Ovary (tissue), 9 donors: ENCODE measurements around the gene CLDN15. TPM values are rescaled to one million over a fixed set of nuclear protein-coding genes. Genes with fewer than 3 reads are reported as not detected.

Experiments used
- DNase-seq, 5 donors: peaks; one replicate each; pipeline ENCODE4 v3.0.0-alpha.2; 2019 to 2020
- H3K27ac ChIP-seq, 2 donors: fragments of 200-600 bp; one replicate each; pipeline versions ENCODE4 v1.5.1 to v1.8.0; 2019 to 2022
- H3K27me3 ChIP-seq: fragments of 200-600 bp; one replicate; pipeline ENCODE4 v1.8.0; 2022
- H3K36me3 ChIP-seq: fragments of 200-600 bp; sonication (generic); one replicate; pipeline ENCODE4 v1.5.1; 2019
- H3K4me1 ChIP-seq: one replicate; pipeline ENCODE4 v1.8.1; 2013; ENCODE audit warnings: mild to moderate bottlenecking, moderate library complexity; ENCODE audit not compliant: insufficient read depth
- H3K4me3 ChIP-seq: fragments of 200-600 bp; sonication (generic); one replicate; pipeline ENCODE4 v1.5.1; 2017
- H3K9me3 ChIP-seq, 2 donors: fragments of 200-600 bp in 1 of 2; sonication (generic) in 1 of 2; one replicate each; pipeline versions ENCODE4 v1.5.1 to v1.8.1; 2013 to 2019; ENCODE audit warnings: mild to moderate bottlenecking in 1 of 2, moderate library complexity in 1 of 2
- CTCF ChIP-seq, 3 donors: fragments of 450-650 bp in 2 of 3; fragments of 200-600 bp in 1 of 3; IDR thresholded peaks; one replicate each; pipeline versions ENCODE4 v1.5.1 to v1.8.0; 2016 to 2022; ENCODE audit warnings: antibody characterized with exemption in 3 of 3, mild to moderate bottlenecking in 1 of 3
- EP300 ChIP-seq: sonication (generic); formaldehyde crosslinking; IDR thresholded peaks from one replicate; pipeline ENCODE4 v1.6.1; 2017; ENCODE audit warnings: antibody characterized with exemption
- POLR2A ChIP-seq: fragments of 450-650 bp; IDR thresholded peaks from one replicate; pipeline ENCODE4 v1.6.1; 2017; ENCODE audit warnings: antibody characterized with exemption, mild to moderate bottlenecking, moderate library complexity
- WGBS, 3 donors: extraction: QIAGEN DNeasy Blood & Tissue Kit in 1 of 3; methylation state at CpG; one replicate each; pipeline versions ENCODE4 v1.1.5 to v1.1.7; 2013 to 2017; 5-methylcytosine and 5-hydroxymethylcytosine counted together
- intact Hi-C, 4 donors: fragments of 100-400 bp; cut with DNase I; formaldehyde crosslinking; loops; one replicate each; pipeline versions ENCODE4 v1.11.0 to v1.15.1; 2022 to 2023
- polyA plus RNA-seq, 2 donors: library from polyadenylated mRNA; stranded (reverse); fragments of 200-250 nt in 1 of 2; fragments of 350-450 nt in 1 of 2; fragmentation: Illumina TruSeq in 1 of 2; extraction: RNeasy Lipid Tissue Mini Kit (QIAGEN cat#74804) in 1 of 2; gene quantifications; one replicate each; pipeline ENCODE4 v1.2.3, GENCODE V29; 2013 to 2014
- total RNA-seq, 7 donors: library from RNA; depleted of rRNA in 2 of 7; stranded (reverse); fragments of >200 nt in 2 of 7; fragmentation: NEBNext Ultra II Directional in 3 of 7; extraction: Animal tissue kit (Norgen Biotek cat#: 25700) in 3 of 7; gene quantifications; one replicate each; pipeline versions ENCODE4 v1.1.0 to v1.2.4, GENCODE V29; 2016 to 2023
- donor health status: DM: no; HTN: no; CAD: no; lungs with moderate emphysema.
- donor health status: DM: no; HTN: no; CAD: no.
- donor health status: Bipolar disorder and iron deficiency.
- donor health status: DM: yes; HTN: yes; CAD: no.
- donor health status: DM: no; HTN: no; CAD: no.
- donor health status: DM: yes; HTN: yes; CAD: no.

Gene CLDN15
- total and polyA plus RNA-seq, 9 donors, result 3.6 to 225 (median 11.7) TPM

DNA sequence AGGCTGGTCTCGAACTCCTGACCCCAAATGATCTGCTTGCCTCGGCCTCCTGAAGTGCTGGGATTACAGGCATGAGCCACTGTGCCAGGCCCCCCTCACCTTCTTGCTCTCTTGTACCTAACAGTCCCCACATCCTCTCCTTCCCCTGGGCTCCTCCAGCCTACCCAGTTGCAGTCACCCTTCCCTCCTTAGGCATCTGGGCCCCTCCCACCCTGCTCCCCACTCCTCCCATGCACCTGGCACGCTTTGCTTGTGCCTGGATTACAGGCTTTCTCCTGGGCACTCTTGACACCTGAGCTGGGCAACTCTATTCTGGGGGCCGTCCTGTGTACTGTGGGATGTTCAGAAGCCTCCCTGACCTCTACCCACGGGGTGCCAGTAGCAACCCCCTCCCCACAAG lies 3.0 kb downstream of the CLDN15 start:
- Histone ChIP-seq H3K9me3 (no peaks in the 10 kb centered on the region), H3K4me1 (peaks cover 3% of the 10 kb centered on the region), H3K4me3 (no peak overlapping the region), H3K27me3 (no peaks in the 10 kb centered on the region), H3K27ac (no peak overlapping the region), H3K36me3 (no peaks in the 10 kb centered on the region)
- no peak for TF ChIP-seq POLR2A
- no peak for TF ChIP-seq EP300
- no peak for TF ChIP-seq CTCF (IDR thresholded peaks at IDR 0.05)
- WGBS, 3 donors, result 62 to 82% (median 76%) methylated on average over 5 of the region's 5 CpGs
- intact Hi-C loops, result no loop called here
- no peak for DNase-seq

DNA sequence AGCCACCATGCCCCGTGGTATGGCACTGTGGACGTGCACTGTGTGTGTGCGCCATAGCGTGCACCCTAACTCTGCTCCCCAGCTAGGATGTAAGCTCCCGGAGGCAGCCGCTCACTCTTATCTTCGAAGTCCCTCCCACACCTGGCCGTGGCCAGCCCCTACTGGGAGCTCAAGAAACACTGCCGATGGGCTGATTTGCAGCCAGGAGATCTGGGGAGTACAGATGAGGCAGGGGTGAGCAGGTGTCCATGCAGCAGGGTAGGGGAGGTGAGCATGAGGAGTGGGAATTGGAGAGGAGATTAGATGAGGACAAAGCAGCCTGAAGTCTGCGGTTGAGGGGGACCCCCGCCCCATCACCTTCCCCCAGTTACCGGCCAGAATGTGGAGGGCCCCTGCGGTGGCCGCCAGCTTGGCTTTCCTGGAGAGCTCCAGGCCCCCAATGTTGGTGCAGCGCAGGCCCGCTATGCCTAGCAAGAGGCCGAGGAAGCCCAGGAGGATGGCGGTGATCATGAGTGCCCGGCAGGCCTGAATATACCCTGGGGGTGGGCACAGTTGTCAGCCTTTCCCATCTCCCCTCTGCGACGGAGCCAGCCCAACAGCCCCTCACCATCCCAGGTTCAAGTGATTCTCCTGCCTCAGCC lies 3.6 kb downstream of the CLDN15 start:
- Histone ChIP-seq H3K27me3 (no peaks in the 10 kb centered on the region), H3K4me3 (no peak overlapping the region), H3K36me3 (no peaks in the 10 kb centered on the region), H3K4me1 (peaks cover 3% of the 10 kb centered on the region), H3K9me3 (no peaks in the 10 kb centered on the region), H3K27ac (no peak overlapping the region)
- no peak for DNase-seq
- intact Hi-C loops, result no loop called here
- WGBS, 3 donors, result 66 to 75% (median 71%) methylated on average over 21 of the region's 21 CpGs
- TF ChIP-seq CTCF (IDR thresholded peaks at IDR 0.05) (no peak), POLR2A (no peak), EP300 (no peak)

GRCh38 chr7:101232141-101232850 lies 5.3 kb downstream of the CLDN15 start:
- no peak for TF ChIP-seq CTCF (IDR thresholded peaks at IDR 0.05)
- TF ChIP-seq EP300, result no peak
- no peak for TF ChIP-seq POLR2A
- 18 to 27% (median 22%) methylated on average over 41 to 52 of the region's 52 CpGs for WGBS, 3 donors
- no peaks in the 10 kb centered on the region for H3K27me3 ChIP-seq
- H3K9me3 ChIP-seq, result no peaks in the 10 kb centered on the region
- intact Hi-C loops, result no loop called here
- no peak for DNase-seq
- no peak overlapping the region for H3K27ac ChIP-seq
- H3K4me1 ChIP-seq, result peaks cover 3% of the 10 kb centered on the region
- H3K36me3 ChIP-seq, result no peaks in the 10 kb centered on the region
- no peak overlapping the region for H3K4me3 ChIP-seq

DNA sequence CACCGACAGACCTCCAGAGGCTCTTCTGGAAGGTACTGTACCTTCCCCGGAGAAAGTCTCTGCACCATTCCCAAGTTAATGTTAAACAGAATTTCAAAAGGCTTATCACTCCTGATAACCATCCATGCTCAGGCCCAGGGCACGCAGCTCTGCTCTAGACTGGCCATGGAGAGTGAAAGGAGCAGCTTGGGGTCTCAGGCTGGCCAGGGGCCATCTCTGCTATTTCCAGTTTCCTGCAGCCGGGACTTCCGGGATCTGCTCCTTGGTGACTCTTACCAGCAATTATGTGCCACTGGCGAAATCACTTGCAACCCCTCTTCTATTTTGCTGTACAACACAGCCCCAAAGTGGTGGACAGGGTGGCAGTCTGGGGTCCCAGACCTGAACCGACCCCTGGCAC lies 6.0 kb downstream of the CLDN15 start:
- H3K4me1 ChIP-seq, result peaks cover 3% of the 10 kb centered on the region
- 71 to 74% (median 74%) methylated on average over 7 of the region's 7 CpGs for whole genome bisulfite sequencing, 3 donors
- intact Hi-C loops, result no loop called here
- TF ChIP-seq POLR2A, result no peak
- TF ChIP-seq EP300, result no peak
- TF ChIP-seq CTCF (IDR thresholded peaks at IDR 0.05), result no peak
- H3K36me3 ChIP-seq, result no peaks in the 10 kb centered on the region
- no peak overlapping the region for H3K4me3 ChIP-seq
- no peaks in the 10 kb centered on the region for H3K27me3 ChIP-seq
- no peak overlapping the region for H3K27ac ChIP-seq
- H3K9me3 ChIP-seq, result no peaks in the 10 kb centered on the region
- DNase-seq, result no peak
